Measurements from ENCODE around the gene IMMP2L. TPM values are rescaled to one million over a fixed set of nuclear protein-coding genes. Genes with fewer than 3 reads are reported as not detected.

Gene IMMP2L
- total RNA-seq, 1 donor from 2014 or later: 31.9 TPM

GRCh38 chr7:111264111-111264868, 298.0 kb downstream of the IMMP2L start:
- POLR2A ChIA-PET: no interaction called here
- intact Hi-C loops (cut with micrococcal nuclease): no loop called here
- no peaks in the 10 kb centered on the region for H3K9me3 Mint-ChIP-seq
- H3K27me3 Mint-ChIP-seq: no peaks in the 10 kb centered on the region
- no peak for TF ChIP-seq CTCF (IDR thresholded peaks at IDR 0.05)
- H3K36me3 Mint-ChIP-seq (ENCODE audit: low read depth): no peaks in the 10 kb centered on the region
- ATAC-seq (ENCODE audit: low read depth) (no peak), DNase-seq (no peak)
- H3K4me3 Mint-ChIP-seq: no peak overlapping the region
- CTCF ChIA-PET: no interaction called here
- H3K27ac Mint-ChIP-seq: no peak overlapping the region
- no peaks in the 10 kb centered on the region for H3K4me1 Mint-ChIP-seq

GRCh38 chr7:111262293-111263116, 299.8 kb downstream of the IMMP2L start:
- Mint-ChIP-seq H3K36me3 (ENCODE audit: low read depth) (no peaks in the 10 kb centered on the region), H3K4me1 (no peaks in the 10 kb centered on the region), H3K9me3 (no peaks in the 10 kb centered on the region), H3K4me3 (no peak overlapping the region), H3K27me3 (no peaks in the 10 kb centered on the region), H3K27ac (no peak overlapping the region)
- intact Hi-C loops (cut with micrococcal nuclease): no loop called here
- TF ChIP-seq CTCF (IDR thresholded peaks at IDR 0.05): no peak
- no peak for DNase-seq
- ChIA-PET POLR2A (no interaction called here), CTCF (no interaction called here)
- ATAC-seq (ENCODE audit: low read depth): no peak

- H3K4me1 Mint-ChIP-seq: no peaks in the 10 kb centered on the region
- ChIA-PET POLR2A (no interaction called here), CTCF (no interaction called here)
- no peaks in the 10 kb centered on the region for H3K27me3 Mint-ChIP-seq
- no peak overlapping the region for H3K27ac Mint-ChIP-seq
- H3K9me3 Mint-ChIP-seq: no peaks in the 10 kb centered on the region
- H3K4me3 Mint-ChIP-seq: no peak overlapping the region
- TF ChIP-seq CTCF (IDR thresholded peaks at IDR 0.05): no peak
- DNase-seq (no peak), ATAC-seq (ENCODE audit: low read depth) (no peak)
- intact Hi-C loops (cut with micrococcal nuclease): no loop called here
- no peaks in the 10 kb centered on the region for H3K36me3 Mint-ChIP-seq (ENCODE audit: low read depth)
Observed at GRCh38 chr7:111261496-111261895, 300.8 kb downstream of the IMMP2L start.

GRCh38 chr7:111259991-111260390, 302.3 kb downstream of the IMMP2L start:
- intact Hi-C loops (cut with micrococcal nuclease): no loop called here
- CTCF ChIA-PET: no interaction called here

More at GRCh38 chr7:111259991-111260390, 302.3 kb downstream of the IMMP2L start:
- Mint-ChIP-seq H3K27ac (no peak overlapping the region), H3K36me3 (ENCODE audit: low read depth) (no peaks in the 10 kb centered on the region), H3K9me3 (no peaks in the 10 kb centered on the region), H3K27me3 (no peaks in the 10 kb centered on the region), H3K4me1 (no peaks in the 10 kb centered on the region), H3K4me3 (no peak overlapping the region)
- TF ChIP-seq CTCF (IDR thresholded peaks at IDR 0.05): no peak
- ATAC-seq (ENCODE audit: low read depth) (no peak), DNase-seq (no peak)
- POLR2A ChIA-PET: no interaction called here
